ENCODE data around the gene FBXW2.
"Not testable (repeated sequence)": the region's sequence is repeated elsewhere in the genome, so short reads cannot be mapped to it uniquely, and the experiment has no call there.

Gene FBXW2

DNA sequence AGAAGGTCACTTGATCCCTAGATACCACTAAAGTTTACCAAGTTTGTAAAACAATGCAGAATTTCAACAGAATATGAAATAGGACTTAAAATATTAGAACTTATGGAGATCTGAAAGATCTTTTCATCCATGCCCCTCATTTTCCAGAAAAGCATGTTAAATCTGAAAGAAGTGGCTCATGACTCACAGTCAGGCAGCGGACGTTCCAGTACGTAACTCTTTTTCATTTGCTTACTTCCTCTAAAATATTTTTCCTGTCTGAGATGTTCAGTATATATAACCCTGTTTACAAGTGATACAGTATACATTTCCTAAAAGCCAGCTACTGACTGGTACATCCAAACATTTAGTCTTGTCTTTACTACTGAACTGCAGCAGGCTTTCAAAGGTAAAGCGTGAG lies 22.3 kb downstream of the FBXW2 start:
- DNase-seq: no peak
- TF ChIP-seq GATA1 (IDR thresholded peaks at IDR 0.05; ENCODE audit: low read depth, low read length) (no peak), POLR2A (IDR thresholded peaks at IDR 0.05; ENCODE audit: low read length) (no peak)

DNA sequence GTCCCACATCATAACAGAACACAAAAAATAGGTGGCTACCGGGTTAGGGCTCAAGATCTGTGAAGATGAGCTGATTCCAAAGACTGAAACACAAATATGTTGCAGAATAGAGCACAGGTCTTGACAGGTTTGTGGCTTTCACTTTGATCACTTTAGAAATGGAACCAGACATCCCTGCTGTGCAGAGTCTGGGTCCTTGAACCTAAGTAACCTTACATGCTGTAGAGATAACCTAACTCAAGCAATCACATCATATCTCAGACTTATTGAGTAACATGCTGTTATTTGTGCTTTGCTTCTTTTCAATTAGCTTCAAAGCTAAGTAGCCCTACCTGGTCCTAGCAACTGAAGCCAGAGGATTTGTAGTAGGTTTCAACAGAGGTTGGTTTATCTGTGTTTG lies 24.3 kb downstream of the FBXW2 start:
- TF ChIP-seq POLR2A (IDR thresholded peaks at IDR 0.05; ENCODE audit: low read length) (no peak), GATA1 (IDR thresholded peaks at IDR 0.05; ENCODE audit: low read depth, low read length) (no peak)
- no peak for DNase-seq

- no peak for TF ChIP-seq POLR2A (IDR thresholded peaks at IDR 0.05; ENCODE audit: low read length)
- no peak for TF ChIP-seq GATA1 (IDR thresholded peaks at IDR 0.05; ENCODE audit: low read depth, low read length)
- DNase-seq: no peak
Measured at GRCh38 chr9:120768247-120768646, 25.0 kb downstream of the FBXW2 start.

GRCh38 chr9:120767451-120767850 lies 25.8 kb downstream of the FBXW2 start:
- DNase-seq: peak; percentile 26 to 42
- TF ChIP-seq POLR2A (IDR thresholded peaks at IDR 0.05; ENCODE audit: low read length): no peak
- TF ChIP-seq GATA1 (IDR thresholded peaks at IDR 0.05; ENCODE audit: low read depth, low read length): no peak

DNA sequence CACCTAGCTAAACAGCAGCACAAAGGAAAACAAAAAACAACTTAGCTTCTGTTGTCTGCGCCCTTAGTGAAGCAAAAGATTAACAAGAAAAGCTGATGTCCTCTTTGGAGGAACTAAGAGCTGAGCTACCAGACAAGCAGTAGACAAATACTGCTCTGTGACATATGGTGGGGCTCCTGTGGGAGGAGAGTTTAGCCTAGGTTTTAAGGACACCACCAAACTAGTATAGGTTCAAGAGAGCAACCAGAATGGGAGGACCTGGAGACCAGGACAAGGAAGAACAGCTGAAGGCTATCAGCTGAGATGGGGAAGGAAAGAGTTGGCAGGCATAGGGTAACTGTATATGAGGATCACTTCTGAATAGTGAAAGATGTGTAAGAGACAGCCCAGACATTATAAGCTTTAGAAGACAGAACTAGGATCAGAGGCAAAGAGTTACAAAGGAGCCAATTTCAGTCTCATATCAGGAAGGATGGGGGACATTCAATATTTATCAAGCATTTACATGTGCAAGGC lies 27.2 kb downstream of the FBXW2 start:
- TF ChIP-seq POLR2A (IDR thresholded peaks at IDR 0.05; ENCODE audit: low read length) (no peak), GATA1 (IDR thresholded peaks at IDR 0.05; ENCODE audit: low read depth, low read length) (no peak)
- DNase-seq: peak in 1 of 2 experiments; percentile 10

- TF ChIP-seq GATA1 (IDR thresholded peaks at IDR 0.05; ENCODE audit: low read depth, low read length) (no peak), POLR2A (IDR thresholded peaks at IDR 0.05; ENCODE audit: low read length) (no peak)
- DNase-seq: no peak
Measured at GRCh38 chr9:120764476-120764875, 28.7 kb downstream of the FBXW2 start.

DNA sequence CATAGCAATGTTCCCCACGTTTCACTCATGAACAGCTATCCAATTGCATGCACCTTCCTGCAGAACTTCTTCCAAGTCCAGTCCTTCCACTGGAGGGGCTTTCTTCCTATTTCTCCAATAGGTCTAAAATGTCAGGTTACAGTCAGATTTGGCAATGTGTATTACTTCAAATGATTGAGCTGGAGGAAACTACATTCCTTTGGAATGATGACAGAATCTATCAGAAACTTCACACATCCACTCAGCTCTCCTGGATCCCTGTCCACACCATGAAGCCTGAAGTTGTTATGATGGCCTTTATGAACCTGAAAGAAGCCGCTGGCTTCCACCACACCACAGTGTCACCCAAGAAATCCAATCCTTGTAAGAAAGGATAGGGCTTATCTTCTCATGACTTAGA lies 32.2 kb downstream of the FBXW2 start:
- TF ChIP-seq POLR2A (IDR thresholded peaks at IDR 0.05; ENCODE audit: low read length): no peak
- no peak for TF ChIP-seq GATA1 (IDR thresholded peaks at IDR 0.05; ENCODE audit: low read depth, low read length)
- DNase-seq: no peak

DNA sequence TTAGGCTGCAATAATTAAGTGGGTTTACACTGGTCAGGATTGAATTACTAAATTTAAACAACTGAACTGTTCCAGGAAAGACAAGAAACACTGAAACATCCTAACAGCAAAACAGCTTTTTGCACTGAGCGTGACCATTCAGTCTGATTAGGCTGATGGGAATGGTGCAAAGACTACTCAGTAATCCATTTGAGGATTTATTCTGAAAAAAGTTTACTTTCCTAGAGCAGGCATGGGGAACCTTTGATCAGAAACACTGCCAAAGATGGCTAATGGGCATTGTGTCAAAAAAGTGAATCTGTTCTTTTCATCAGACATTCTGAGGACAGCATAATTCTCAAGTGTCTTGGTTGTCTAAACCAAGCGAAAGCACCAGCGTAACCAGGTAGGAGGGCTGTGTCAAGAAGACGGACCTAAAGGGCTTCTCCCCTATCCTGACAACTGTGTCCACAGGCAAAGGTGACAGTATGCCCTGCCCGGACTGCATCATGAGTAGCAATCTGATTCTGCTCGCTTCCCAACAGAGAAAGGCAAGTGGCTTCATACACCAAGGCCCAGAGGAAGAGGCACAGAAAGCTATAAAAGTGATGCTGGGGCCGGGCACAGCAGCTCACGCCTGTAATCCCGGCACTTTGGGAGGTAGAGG lies 33.3 kb downstream of the FBXW2 start:
- DNase-seq: no peak
- TF ChIP-seq POLR2A (IDR thresholded peaks at IDR 0.05; ENCODE audit: low read length) (no peak), GATA1 (IDR thresholded peaks at IDR 0.05; ENCODE audit: low read depth, low read length) (no peak)

GRCh38 chr9:120758544-120758943 lies 34.7 kb downstream of the FBXW2 start:
- DNase-seq: no peak
- TF ChIP-seq POLR2A (IDR thresholded peaks at IDR 0.05; ENCODE audit: low read length) (no peak), GATA1 (IDR thresholded peaks at IDR 0.05; ENCODE audit: low read depth, low read length) (no peak)

GRCh38 chr9:120757026-120757913 lies 35.9 kb downstream of the FBXW2 start:
- DNase-seq: no peak
- TF ChIP-seq POLR2A (IDR thresholded peaks at IDR 0.05; ENCODE audit: low read length): no peak
- no peak for TF ChIP-seq GATA1 (IDR thresholded peaks at IDR 0.05; ENCODE audit: low read depth, low read length)

DNA sequence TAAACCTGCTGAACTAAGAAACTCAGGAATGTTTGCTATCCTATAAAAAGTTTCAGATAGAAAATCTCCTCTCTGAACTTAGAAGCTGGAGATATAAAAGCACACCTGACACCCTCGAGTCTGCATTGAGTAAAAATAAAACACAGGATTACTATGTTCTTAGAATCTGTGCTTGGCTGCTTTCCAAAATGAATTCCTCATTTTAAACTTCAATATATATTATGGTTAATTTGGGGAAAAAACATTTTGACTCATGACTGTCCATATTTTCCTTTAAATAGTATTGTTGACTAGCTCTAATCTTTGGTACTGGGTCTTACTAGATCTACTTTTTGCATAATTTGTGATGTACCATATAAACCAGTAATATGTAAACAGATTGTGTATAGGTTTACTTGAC lies 36.7 kb downstream of the FBXW2 start:
- TF ChIP-seq GATA1 (IDR thresholded peaks at IDR 0.05; ENCODE audit: low read depth, low read length) (no peak), POLR2A (IDR thresholded peaks at IDR 0.05; ENCODE audit: low read length) (no peak)
- DNase-seq: no peak

GRCh38 chr9:120755810-120756434 lies 37.3 kb downstream of the FBXW2 start:
- peak; percentile 54 to 82 for DNase-seq
- no peak for TF ChIP-seq GATA1 (IDR thresholded peaks at IDR 0.05; ENCODE audit: low read depth, low read length)
- no peak for TF ChIP-seq POLR2A (IDR thresholded peaks at IDR 0.05; ENCODE audit: low read length)

- DNase-seq: no peak
- TF ChIP-seq POLR2A (IDR thresholded peaks at IDR 0.05; ENCODE audit: low read length) (no peak), GATA1 (IDR thresholded peaks at IDR 0.05; ENCODE audit: low read depth, low read length) (no peak)
Measured at GRCh38 chr9:120755044-120755443, 38.2 kb downstream of the FBXW2 start.

- TF ChIP-seq POLR2A (IDR thresholded peaks at IDR 0.05; ENCODE audit: low read length) (no peak), GATA1 (IDR thresholded peaks at IDR 0.05; ENCODE audit: low read depth, low read length) (no peak)
- no peak for DNase-seq
Measured at GRCh38 chr9:120750421-120750820, 42.8 kb downstream of the FBXW2 start.

GRCh38 chr9:120746366-120746765 lies 46.9 kb downstream of the FBXW2 start:
- not testable (repeated sequence) for DNase-seq

All from erythroblast (primary cell).